ENCODE results near the gene ITGB5.

The ITGB5 gene

GRCh38 chr3:124848300-124848699, 38.9 kb downstream of the ITGB5 start:
- TF ChIP-seq ZNF565 (CRISPR knock-in tag; conservative IDR thresholded peaks at IDR 0.05; ENCODE audit: low read depth) (no peak), ZFP3 (CRISPR knock-in tag; IDR thresholded peaks at IDR 0.05) (no peak), ISL1 (CRISPR knock-in tag; IDR thresholded peaks at IDR 0.05) (no peak), ZFP30 (CRISPR knock-in tag; IDR thresholded peaks at IDR 0.05) (no peak), ARNTL (CRISPR knock-in tag; IDR thresholded peaks at IDR 0.05; ENCODE audit: borderline replicate concordance, low read depth) (no peak), ZNF70 (CRISPR knock-in tag; IDR thresholded peaks at IDR 0.05) (no peak)
- ATAC-seq = no peak

DNA sequence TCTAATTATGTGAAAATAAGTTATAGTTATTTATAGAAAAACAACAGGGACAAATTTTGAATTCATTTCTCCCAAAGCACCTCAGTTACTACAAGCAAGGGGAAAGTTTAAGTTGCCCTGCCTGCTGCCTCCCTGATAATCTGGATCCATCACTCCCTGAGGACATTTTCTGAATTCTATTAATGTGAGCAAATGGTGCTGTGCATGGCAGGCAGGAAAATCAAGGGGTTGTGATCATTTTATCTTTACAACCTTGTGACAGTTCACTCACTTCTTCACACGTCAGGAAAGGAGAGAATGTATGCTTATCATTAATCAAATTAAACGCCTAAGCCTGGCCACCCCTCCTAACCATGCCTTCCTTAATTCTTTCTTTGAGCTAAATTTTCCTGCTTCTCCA, 39.3 kb downstream of the ITGB5 start:
- TF ChIP-seq ZFP30 (CRISPR knock-in tag; IDR thresholded peaks at IDR 0.05) (no peak), CSDC2 (CRISPR knock-in tag; IDR thresholded peaks at IDR 0.05) (no peak), ARNTL (CRISPR knock-in tag; IDR thresholded peaks at IDR 0.05; ENCODE audit: borderline replicate concordance, low read depth) (no peak), TSHZ2 (CRISPR knock-in tag; IDR thresholded peaks at IDR 0.05) (no peak), OSR1 (CRISPR knock-in tag; IDR thresholded peaks at IDR 0.05) (no peak), RARB (CRISPR knock-in tag; IDR thresholded peaks at IDR 0.05) (no peak), ZNF70 (CRISPR knock-in tag; IDR thresholded peaks at IDR 0.05) (no peak), ZNF8 (CRISPR knock-in tag; IDR thresholded peaks at IDR 0.05) (no peak), ZNF565 (CRISPR knock-in tag; conservative IDR thresholded peaks at IDR 0.05; ENCODE audit: low read depth) (no peak), PPARA (CRISPR knock-in tag; IDR thresholded peaks at IDR 0.05; ENCODE audit: borderline replicate concordance) (no peak), GLIS3 (CRISPR knock-in tag; IDR thresholded peaks at IDR 0.05) (no peak)
- ATAC-seq = no peak

DNA sequence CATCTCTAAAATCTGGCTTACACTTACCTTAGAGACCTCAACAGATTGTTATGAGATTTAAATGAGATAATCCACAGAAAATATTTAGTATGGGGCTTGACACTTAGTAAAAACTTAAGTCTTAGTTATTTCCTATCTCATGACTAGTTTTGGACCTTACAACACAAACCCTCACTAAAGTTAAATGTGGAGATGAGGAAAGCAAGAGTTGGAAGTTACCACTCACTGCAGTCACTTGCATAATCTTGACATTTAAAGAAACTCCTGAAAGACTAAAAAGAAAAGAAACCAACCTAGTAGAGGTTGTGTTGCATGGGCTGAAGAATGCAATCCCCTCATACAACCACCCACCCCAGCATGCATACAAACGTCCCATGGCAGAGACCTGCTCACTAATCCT, 40.1 kb downstream of the ITGB5 start:
- ATAC-seq = no peak
- TF ChIP-seq RARB (CRISPR knock-in tag; IDR thresholded peaks at IDR 0.05) = no peak
- TF ChIP-seq TSHZ2 (CRISPR knock-in tag; IDR thresholded peaks at IDR 0.05) = no peak
- TF ChIP-seq CREB5 (CRISPR knock-in tag; IDR thresholded peaks at IDR 0.05; ENCODE audit: low read depth) = no peak
- TF ChIP-seq ZNF565 (CRISPR knock-in tag; conservative IDR thresholded peaks at IDR 0.05; ENCODE audit: low read depth) = no peak
- no peak for TF ChIP-seq BACH2 (CRISPR knock-in tag; IDR thresholded peaks at IDR 0.05; ENCODE audit: borderline replicate concordance)
- TF ChIP-seq CSDC2 (CRISPR knock-in tag; IDR thresholded peaks at IDR 0.05) = no peak
- no peak for TF ChIP-seq ZFP30 (CRISPR knock-in tag; IDR thresholded peaks at IDR 0.05)
- TF ChIP-seq, protein P1, sequence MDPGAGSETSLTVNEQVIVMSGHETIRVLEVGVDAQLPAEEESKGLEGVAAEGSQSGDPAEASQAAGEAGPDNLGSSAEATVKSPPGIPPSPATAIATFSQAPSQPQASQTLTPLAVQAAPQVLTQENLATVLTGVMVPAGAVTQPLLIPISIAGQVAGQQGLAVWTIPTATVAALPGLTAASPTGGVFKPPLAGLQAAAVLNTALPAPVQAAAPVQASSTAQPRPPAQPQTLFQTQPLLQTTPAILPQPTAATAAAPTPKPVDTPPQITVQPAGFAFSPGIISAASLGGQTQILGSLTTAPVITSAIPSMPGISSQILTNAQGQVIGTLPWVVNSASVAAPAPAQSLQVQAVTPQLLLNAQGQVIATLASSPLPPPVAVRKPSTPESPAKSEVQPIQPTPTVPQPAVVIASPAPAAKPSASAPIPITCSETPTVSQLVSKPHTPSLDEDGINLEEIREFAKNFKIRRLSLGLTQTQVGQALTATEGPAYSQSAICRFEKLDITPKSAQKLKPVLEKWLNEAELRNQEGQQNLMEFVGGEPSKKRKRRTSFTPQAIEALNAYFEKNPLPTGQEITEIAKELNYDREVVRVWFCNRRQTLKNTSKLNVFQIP (CRISPR knock-in tag; IDR thresholded peaks at IDR 0.05; ENCODE audit: borderline replicate concordance, low read depth) = no peak
- no peak for TF ChIP-seq ISL1 (CRISPR knock-in tag; IDR thresholded peaks at IDR 0.05)

- ATAC-seq = no peak
- TF ChIP-seq CSRNP3 (CRISPR knock-in tag; IDR thresholded peaks at IDR 0.05) (no peak), ZFP30 (CRISPR knock-in tag; IDR thresholded peaks at IDR 0.05) (no peak), SNAI2 (CRISPR knock-in tag; IDR thresholded peaks at IDR 0.05) (no peak), PATZ1 (CRISPR knock-in tag; IDR thresholded peaks at IDR 0.05; ENCODE audit: borderline replicate concordance) (no peak), PPARA (CRISPR knock-in tag; IDR thresholded peaks at IDR 0.05; ENCODE audit: borderline replicate concordance) (no peak), ARNTL (CRISPR knock-in tag; IDR thresholded peaks at IDR 0.05; ENCODE audit: borderline replicate concordance, low read depth) (no peak), ZC3H10 (CRISPR knock-in tag; IDR thresholded peaks at IDR 0.05) (no peak)
- TF ChIP-seq, protein P1 (CRISPR knock-in tag; IDR thresholded peaks at IDR 0.05; ENCODE audit: borderline replicate concordance, low read depth) = no peak
These were observed 41.0 kb downstream of the ITGB5 start for GRCh38 chr3:124846189-124846588.

Measured in SK-N-SH treated with all-trans-retinoic acid at 6 μM for 48 hours (cell line).